ENCODE results near the gene KCNQ1OT1. TPM values are rescaled to one million over a fixed set of nuclear protein-coding genes. Genes with fewer than 3 reads are reported as not detected.

KCNQ1OT1 gene
- total RNA-seq, 1 experiment from 2014 or later, result 1.2 TPM

GRCh38 chr11:2586793-2587131, 113.0 kb downstream of the KCNQ1OT1 start:
- Histone ChIP-seq H3K4me1 (ENCODE audit: insufficient read depth, low read length) (no peaks in the 10 kb centered on the region), H3K9me3 (ENCODE audit: control insufficient read depth, low read depth, low read length) (no peaks in the 10 kb centered on the region), H3K23ac (ENCODE audit: insufficient read length, low read depth, low read length) (no peak overlapping the region), H4K5ac (ENCODE audit: insufficient read length, low read depth, low read length) (no peak overlapping the region), H3K23me2 (ENCODE audit: insufficient read length, low read depth, low read length, poor library complexity, severe bottlenecking) (no peaks in the 10 kb centered on the region), H2BK5ac (ENCODE audit: insufficient read length, low read length) (no peak overlapping the region), H2BK20ac (ENCODE audit: low read depth, low read length, poor library complexity, severe bottlenecking) (no peak overlapping the region), H3K27me3 (ENCODE audit: insufficient read depth, low read length) (peaks cover 20% of the 10 kb centered on the region; the same call in 1 of the 2 replicates), H3K79me2 (ENCODE audit: insufficient read depth, low read length) (no peaks in the 10 kb centered on the region), H3K18ac (ENCODE audit: insufficient read length, low read depth, low read length) (no peak overlapping the region), H4K91ac (ENCODE audit: insufficient read length, low read depth, low read length) (no peak overlapping the region), H3K56ac (ENCODE audit: insufficient read length, low read depth, low read length) (no peak overlapping the region), H3K79me1 (ENCODE audit: insufficient read depth, low read depth, low read length, poor library complexity, severe bottlenecking) (no peaks in the 10 kb centered on the region), H2BK120ac (ENCODE audit: low read depth, low read length, poor library complexity, severe bottlenecking) (no peak overlapping the region), H4K8ac (replicated peaks; ENCODE audit: insufficient read length, low read depth, low read length) (no peak overlapping the region), H3K27ac (ENCODE audit: insufficient read length, low read depth, low read length) (no peak overlapping the region), H2AFZ (ENCODE audit: low read length) (no peak overlapping the region), H4K20me1 (ENCODE audit: control insufficient read depth, insufficient read depth, insufficient read length) (no peaks in the 10 kb centered on the region), H3T11ph (ENCODE audit: low read length) (no peak overlapping the region), H3K4ac (ENCODE audit: low read depth, low read length) (no peak overlapping the region), H2BK15ac (ENCODE audit: low read depth, low read length) (no peak overlapping the region), H2AK5ac (ENCODE audit: insufficient read length, low read length) (no peak overlapping the region), H3K9ac (ENCODE audit: extremely low read depth, insufficient read length, low read length) (no peak overlapping the region), H3K14ac (ENCODE audit: insufficient read depth, low read length) (no peak overlapping the region), H2BK12ac (ENCODE audit: insufficient read length, low read depth, low read length) (no peak overlapping the region), H3K4me2 (ENCODE audit: insufficient read depth, insufficient read length, low read length) (no peak overlapping the region)
- DNase-seq, result peak; percentile 17
- no peak overlapping the region for H3K27ac Mint-ChIP-seq
- peaks cover 2% of the 10 kb centered on the region in 2 experiments; a peak in 3 of 4 replicates for H3K4me1 Mint-ChIP-seq
- H3K36me3 Mint-ChIP-seq (ENCODE audit: insufficient read depth in 1 of 3, low read depth in 3 of 3), result no peaks in the 10 kb centered on the region
- no peak overlapping the region for H3K4me3 Mint-ChIP-seq
- WGBS (ENCODE audit: extremely low coverage, insufficient read length, low lambda C conversion rate), result no CpG with 5 or more reads among the region's 5 CpGs
- no peaks in the 10 kb centered on the region for H3K9me3 Mint-ChIP-seq
- peaks cover 63% of the 10 kb centered on the region for H3K27me3 Mint-ChIP-seq (ENCODE audit: low read depth)
- no peak for TF ChIP-seq CTCF (conservative IDR thresholded peaks at IDR 0.05)
